ENCODE measurements around the gene PMCH.
"Not testable (repeated sequence)": the region's sequence is repeated elsewhere in the genome, so short reads cannot be mapped to it uniquely, and the experiment has no call there.

The PMCH gene, protein sequence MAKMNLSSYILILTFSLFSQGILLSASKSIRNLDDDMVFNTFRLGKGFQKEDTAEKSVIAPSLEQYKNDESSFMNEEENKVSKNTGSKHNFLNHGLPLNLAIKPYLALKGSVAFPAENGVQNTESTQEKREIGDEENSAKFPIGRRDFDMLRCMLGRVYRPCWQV

DNA sequence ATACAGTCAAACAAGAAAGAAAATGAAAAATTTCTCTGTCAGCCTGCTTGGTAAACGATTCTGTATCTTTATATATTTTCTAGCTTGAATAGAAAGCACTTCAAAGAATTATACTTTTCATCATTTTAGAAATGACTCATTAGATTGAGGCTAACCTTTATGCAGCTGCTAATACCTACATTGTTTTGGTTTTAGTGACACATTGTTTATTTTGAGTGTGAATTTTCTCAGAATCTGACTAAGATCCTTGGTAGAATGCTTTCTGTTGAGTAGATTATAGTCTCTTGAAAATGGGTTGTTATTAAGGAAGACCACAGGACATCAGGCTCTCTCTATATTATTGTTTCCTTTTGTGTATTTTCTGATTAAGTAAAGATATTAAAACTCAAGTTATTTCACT, at the start of gene PMCH:
TSS of gene PMCH (minus strand) at position 45 of the 400 bp plus-strand sequence. CDS start 63 bp downstream, outside the sequence.
- Histone ChIP-seq H3K4me3 (ENCODE audit: low read depth, low read length) (no peak within 1 kb of the TSS), H3K27me3 (ENCODE audit: insufficient read depth, low read length) (no peaks in the 10 kb centered on the region), H3K4me1 (ENCODE audit: control insufficient read depth, insufficient read depth, low read length, unreplicated experiment) (peaks cover 9% of the 10 kb centered on the region), H3K27ac (ENCODE audit: low read depth, low read length) (no peak within 1 kb of the TSS), H2AFZ (ENCODE audit: low read length, unreplicated experiment) (no peak within 1 kb of the TSS), H3K79me2 (ENCODE audit: control insufficient read depth, insufficient read depth, low read length, unreplicated experiment) (no peaks in the 10 kb centered on the region), H3K36me3 (ENCODE audit: insufficient read depth, low read length) (peaks cover 3% of the 10 kb centered on the region; the same call in 1 of the 2 replicates)

DNA sequence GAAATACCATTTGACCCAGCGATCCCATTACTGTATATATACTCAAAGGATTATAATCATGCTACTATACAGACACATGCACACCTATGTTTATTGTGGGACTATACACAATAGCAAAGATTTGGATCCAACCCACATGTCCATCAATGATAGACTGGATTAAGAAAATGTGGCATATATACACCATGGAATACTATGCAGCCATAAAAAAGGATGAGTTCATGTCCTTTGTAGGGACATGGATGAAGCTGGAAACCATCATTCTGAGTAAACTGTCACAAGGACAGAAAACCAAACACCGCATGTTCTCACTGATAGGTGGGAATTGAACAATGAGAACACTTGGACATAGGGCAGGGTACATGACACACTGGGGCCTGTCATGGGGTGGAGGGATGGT, 43.2 kb upstream of the PMCH start:
- not testable (repeated sequence) for H3K27ac ChIP-seq (ENCODE audit: low read depth, low read length); H3K27me3 ChIP-seq (ENCODE audit: insufficient read depth, low read length); H3K4me1 ChIP-seq (ENCODE audit: control insufficient read depth, insufficient read depth, low read length, unreplicated experiment); H3K4me3 ChIP-seq (ENCODE audit: low read depth, low read length); H3K79me2 ChIP-seq (ENCODE audit: control insufficient read depth, insufficient read depth, low read length, unreplicated experiment); H2AFZ ChIP-seq (ENCODE audit: low read length, unreplicated experiment); H3K36me3 ChIP-seq (ENCODE audit: insufficient read depth, low read length)

DNA sequence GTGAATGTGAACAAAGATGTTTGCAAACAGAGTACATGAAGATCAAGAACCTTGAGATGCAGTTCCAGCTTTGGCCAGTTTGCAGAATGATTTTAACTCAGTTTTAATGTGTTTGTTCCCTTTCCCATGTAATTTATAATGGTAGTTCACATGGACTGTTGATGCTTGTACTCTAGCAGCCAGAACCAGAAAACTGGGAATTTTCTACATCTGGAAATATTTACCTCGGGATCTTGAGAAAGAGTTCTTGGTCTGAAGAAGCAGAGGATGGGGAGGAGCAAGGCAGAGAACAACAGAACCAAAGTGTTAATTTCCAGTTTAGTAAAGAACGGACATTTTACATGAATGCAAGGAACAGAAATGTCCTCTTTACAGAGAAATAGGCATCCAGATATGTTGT, 37.0 kb upstream of the PMCH start:
- H3K4me3 ChIP-seq (ENCODE audit: low read depth, low read length): no peak overlapping the region
- no peaks in the 10 kb centered on the region for H3K79me2 ChIP-seq (ENCODE audit: control insufficient read depth, insufficient read depth, low read length, unreplicated experiment)
- H3K27me3 ChIP-seq (ENCODE audit: insufficient read depth, low read length): peaks cover 22% of the 10 kb centered on the region; the same call in 1 of the 2 replicates
- H3K27ac ChIP-seq (ENCODE audit: low read depth, low read length): no peak overlapping the region
- no peaks in the 10 kb centered on the region for H3K36me3 ChIP-seq (ENCODE audit: insufficient read depth, low read length)
- no peaks in the 10 kb centered on the region for H3K4me1 ChIP-seq (ENCODE audit: control insufficient read depth, insufficient read depth, low read length, unreplicated experiment)
- H2AFZ ChIP-seq (ENCODE audit: low read length, unreplicated experiment): no peak overlapping the region

DNA sequence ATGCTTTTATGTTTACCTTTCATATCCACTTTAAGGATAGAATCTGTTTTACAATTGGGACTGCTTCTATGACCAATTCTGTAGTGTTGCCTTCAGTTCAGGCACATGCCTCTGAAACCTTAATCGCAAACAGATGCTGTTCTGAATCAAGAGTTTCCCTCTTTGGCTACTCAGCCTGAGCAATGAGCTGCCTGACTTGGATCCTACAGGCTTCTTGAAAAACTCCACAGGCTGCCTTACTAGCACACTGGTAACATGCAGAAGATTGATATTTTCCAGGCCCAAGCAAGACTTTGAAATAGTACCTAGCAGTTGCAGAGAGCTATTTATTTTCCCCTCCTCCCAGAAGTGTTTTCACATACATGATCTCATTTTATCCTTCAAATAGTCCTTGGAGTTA, 34.8 kb upstream of the PMCH start:
- H3K36me3 ChIP-seq (ENCODE audit: insufficient read depth, low read length): no peaks in the 10 kb centered on the region
- H3K4me3 ChIP-seq (ENCODE audit: low read depth, low read length): no peak overlapping the region
- no peaks in the 10 kb centered on the region for H3K4me1 ChIP-seq (ENCODE audit: control insufficient read depth, insufficient read depth, low read length, unreplicated experiment)
- peaks cover 27% of the 10 kb centered on the region; the same call in 1 of the 2 replicates for H3K27me3 ChIP-seq (ENCODE audit: insufficient read depth, low read length)
- no peaks in the 10 kb centered on the region for H3K79me2 ChIP-seq (ENCODE audit: control insufficient read depth, insufficient read depth, low read length, unreplicated experiment)
- H2AFZ ChIP-seq (ENCODE audit: low read length, unreplicated experiment): no peak overlapping the region
- H3K27ac ChIP-seq (ENCODE audit: low read depth, low read length): no peak overlapping the region

DNA sequence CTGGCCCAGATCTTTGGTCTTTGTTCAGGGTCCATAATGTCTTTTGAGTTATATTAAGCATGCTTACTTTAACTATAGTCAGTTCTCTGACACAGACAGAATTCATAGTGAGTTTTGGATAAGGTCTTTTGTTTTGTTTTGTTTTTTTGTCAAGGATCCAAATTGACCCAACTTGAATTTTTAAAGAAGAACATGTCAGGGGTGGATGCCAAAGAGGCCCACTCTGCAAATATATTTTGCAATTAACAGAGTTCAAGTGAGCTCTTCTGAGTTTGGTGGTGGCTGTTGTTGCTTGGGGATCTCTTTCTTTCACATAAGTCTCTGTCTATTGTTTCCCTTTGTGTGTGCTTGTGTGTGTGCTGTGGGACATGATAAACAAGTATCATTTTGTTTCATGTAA, 34.4 kb upstream of the PMCH start:
- Histone ChIP-seq H3K27ac (ENCODE audit: low read depth, low read length) (no peak overlapping the region), H3K4me1 (ENCODE audit: control insufficient read depth, insufficient read depth, low read length, unreplicated experiment) (no peaks in the 10 kb centered on the region), H2AFZ (ENCODE audit: low read length, unreplicated experiment) (no peak overlapping the region), H3K4me3 (ENCODE audit: low read depth, low read length) (no peak overlapping the region), H3K27me3 (ENCODE audit: insufficient read depth, low read length) (peaks cover 27% of the 10 kb centered on the region; the same call in 1 of the 2 replicates), H3K36me3 (ENCODE audit: insufficient read depth, low read length) (no peaks in the 10 kb centered on the region), H3K79me2 (ENCODE audit: control insufficient read depth, insufficient read depth, low read length, unreplicated experiment) (no peaks in the 10 kb centered on the region)

DNA sequence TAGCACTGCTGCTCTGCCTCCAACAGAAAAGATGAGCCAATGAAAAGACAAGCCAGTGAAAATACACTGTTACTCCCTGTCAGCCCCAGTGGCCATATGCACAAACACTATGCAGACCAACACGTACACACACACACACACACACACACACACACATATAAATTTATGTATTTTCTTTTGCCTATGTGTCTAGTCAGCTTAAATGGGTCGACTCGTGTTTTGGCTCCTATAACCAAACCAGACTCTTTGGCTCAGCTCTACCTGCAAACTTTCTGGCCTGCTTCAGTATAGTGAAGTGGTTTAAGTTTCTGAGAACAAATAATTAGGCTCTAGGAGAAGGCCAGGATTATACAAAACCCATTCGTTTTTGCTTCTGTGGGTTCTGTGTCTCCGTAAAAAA, 30.3 kb upstream of the PMCH start:
- Histone ChIP-seq H3K27ac (ENCODE audit: low read depth, low read length) (no peak overlapping the region), H3K27me3 (ENCODE audit: insufficient read depth, low read length) (peaks cover 14% of the 10 kb centered on the region; the same call in 1 of the 2 replicates), H2AFZ (ENCODE audit: low read length, unreplicated experiment) (no peak overlapping the region), H3K4me1 (ENCODE audit: control insufficient read depth, insufficient read depth, low read length, unreplicated experiment) (no peaks in the 10 kb centered on the region), H3K4me3 (ENCODE audit: low read depth, low read length) (no peak overlapping the region), H3K79me2 (ENCODE audit: control insufficient read depth, insufficient read depth, low read length, unreplicated experiment) (no peaks in the 10 kb centered on the region), H3K36me3 (ENCODE audit: insufficient read depth, low read length) (no peaks in the 10 kb centered on the region)

DNA sequence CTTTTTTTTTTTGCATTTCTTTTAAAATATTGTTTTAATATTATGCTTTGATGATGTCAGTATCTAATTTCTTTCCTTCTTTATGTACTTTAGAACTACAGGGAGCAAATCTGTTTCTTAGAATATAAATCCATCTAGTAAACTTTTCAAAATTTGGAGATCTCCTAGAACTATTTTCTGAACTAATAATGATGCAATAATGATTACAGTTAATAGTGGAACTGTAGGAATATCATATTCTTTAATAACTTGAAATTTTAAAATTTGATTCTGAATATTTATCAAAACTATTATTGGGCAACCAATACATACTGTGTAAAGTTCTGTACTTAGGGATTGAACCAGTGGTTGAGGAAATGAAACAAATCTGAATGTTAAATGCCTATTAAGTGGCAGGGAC, 23.1 kb upstream of the PMCH start:
- Histone ChIP-seq H2AFZ (ENCODE audit: low read length, unreplicated experiment) (no peak overlapping the region), H3K79me2 (ENCODE audit: control insufficient read depth, insufficient read depth, low read length, unreplicated experiment) (no peaks in the 10 kb centered on the region), H3K27me3 (ENCODE audit: insufficient read depth, low read length) (no peaks in the 10 kb centered on the region), H3K27ac (ENCODE audit: low read depth, low read length) (no peak overlapping the region), H3K36me3 (ENCODE audit: insufficient read depth, low read length) (no peaks in the 10 kb centered on the region), H3K4me1 (ENCODE audit: control insufficient read depth, insufficient read depth, low read length, unreplicated experiment) (no peaks in the 10 kb centered on the region), H3K4me3 (ENCODE audit: low read depth, low read length) (no peak overlapping the region)

DNA sequence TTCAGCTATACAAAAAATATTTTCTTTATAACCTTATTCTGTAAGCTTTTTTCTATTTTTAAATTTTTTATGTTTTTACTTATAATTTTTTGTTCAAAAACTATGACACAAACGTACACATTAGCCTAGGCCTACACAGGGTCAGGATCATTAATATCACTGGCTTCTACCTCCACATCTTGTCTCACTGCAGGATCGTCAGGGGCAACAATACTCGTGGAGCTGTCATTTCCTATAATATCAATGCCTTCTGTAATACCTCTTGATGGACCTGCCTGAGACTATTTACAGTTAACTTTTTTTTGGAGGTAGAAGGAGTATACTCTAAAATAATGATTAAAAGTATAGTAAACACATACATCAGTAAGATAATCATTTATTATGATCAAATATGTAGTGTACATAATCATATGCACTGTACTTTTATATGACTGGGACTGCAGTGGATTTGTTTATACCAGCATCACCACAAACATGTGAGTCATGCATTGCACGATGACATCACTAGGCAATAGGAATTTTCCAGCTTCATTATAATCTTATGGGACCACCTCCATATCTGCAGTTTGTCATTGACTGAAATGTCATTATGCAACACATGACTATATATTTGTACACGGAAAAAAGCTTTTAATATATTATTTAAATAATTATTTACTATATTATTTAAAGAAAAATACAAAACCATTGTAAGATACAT, 18.5 kb upstream of the PMCH start:
- Histone ChIP-seq H2AFZ (ENCODE audit: low read length, unreplicated experiment) (no peak overlapping the region), H3K36me3 (ENCODE audit: insufficient read depth, low read length) (no peaks in the 10 kb centered on the region), H3K27me3 (ENCODE audit: insufficient read depth, low read length) (no peaks in the 10 kb centered on the region), H3K4me3 (ENCODE audit: low read depth, low read length) (no peak overlapping the region), H3K79me2 (ENCODE audit: control insufficient read depth, insufficient read depth, low read length, unreplicated experiment) (no peaks in the 10 kb centered on the region), H3K27ac (ENCODE audit: low read depth, low read length) (no peak overlapping the region), H3K4me1 (ENCODE audit: control insufficient read depth, insufficient read depth, low read length, unreplicated experiment) (no peaks in the 10 kb centered on the region)

DNA sequence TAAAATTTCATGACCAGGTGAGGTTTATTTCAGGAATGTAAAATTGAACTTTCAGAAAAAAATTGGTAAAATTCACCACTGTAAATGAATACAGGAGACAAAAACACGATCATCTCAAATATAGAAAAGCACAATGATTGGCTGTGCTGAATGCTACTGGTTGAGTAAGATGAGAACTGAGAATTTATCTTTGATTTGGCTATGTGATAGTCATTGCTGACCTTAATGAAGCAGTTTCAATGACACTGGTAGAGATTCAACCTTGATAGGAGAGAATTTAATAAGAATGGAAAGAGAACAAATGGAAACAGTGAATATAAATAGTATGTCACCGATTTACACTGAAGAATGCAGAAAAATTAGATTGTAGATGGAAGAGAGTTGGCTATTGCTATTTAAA, 6.4 kb upstream of the PMCH start:
- no peaks in the 10 kb centered on the region for H3K27me3 ChIP-seq (ENCODE audit: insufficient read depth, low read length)
- H3K4me1 ChIP-seq (ENCODE audit: control insufficient read depth, insufficient read depth, low read length, unreplicated experiment): no peaks in the 10 kb centered on the region
- H3K4me3 ChIP-seq (ENCODE audit: low read depth, low read length): no peak overlapping the region
- H3K36me3 ChIP-seq (ENCODE audit: insufficient read depth, low read length): peaks cover 24% of the 10 kb centered on the region; the same call in 1 of the 2 replicates
- H2AFZ ChIP-seq (ENCODE audit: low read length, unreplicated experiment): no peak overlapping the region
- H3K79me2 ChIP-seq (ENCODE audit: control insufficient read depth, insufficient read depth, low read length, unreplicated experiment): no peaks in the 10 kb centered on the region
- H3K27ac ChIP-seq (ENCODE audit: low read depth, low read length): no peak overlapping the region

DNA sequence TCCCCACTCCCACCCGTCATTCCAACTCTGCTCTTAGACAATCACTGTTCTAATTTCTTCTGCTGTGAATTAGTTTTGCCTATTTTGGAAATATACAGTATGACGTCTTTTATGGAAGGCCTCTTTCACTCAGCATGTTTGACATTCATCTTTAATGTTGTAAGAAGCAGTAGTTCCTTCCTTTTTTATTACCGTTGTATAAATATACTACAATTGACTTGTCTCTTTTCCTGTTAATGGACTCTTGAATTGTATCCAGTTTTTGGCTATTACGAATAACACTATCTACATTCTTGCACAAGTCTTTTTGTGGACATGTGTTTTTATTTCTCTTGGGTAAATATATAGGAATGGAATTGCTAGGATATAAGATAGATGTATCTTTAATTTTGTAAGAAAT, 4.9 kb upstream of the PMCH start:
- no peaks in the 10 kb centered on the region for H3K79me2 ChIP-seq (ENCODE audit: control insufficient read depth, insufficient read depth, low read length, unreplicated experiment)
- no peak overlapping the region for H3K4me3 ChIP-seq (ENCODE audit: low read depth, low read length)
- peaks cover 12% of the 10 kb centered on the region; the same call in 1 of the 2 replicates for H3K36me3 ChIP-seq (ENCODE audit: insufficient read depth, low read length)
- H2AFZ ChIP-seq (ENCODE audit: low read length, unreplicated experiment): no peak overlapping the region
- no peak overlapping the region for H3K27ac ChIP-seq (ENCODE audit: low read depth, low read length)
- no peaks in the 10 kb centered on the region for H3K27me3 ChIP-seq (ENCODE audit: insufficient read depth, low read length)
- peaks cover 6% of the 10 kb centered on the region for H3K4me1 ChIP-seq (ENCODE audit: control insufficient read depth, insufficient read depth, low read length, unreplicated experiment)

DNA sequence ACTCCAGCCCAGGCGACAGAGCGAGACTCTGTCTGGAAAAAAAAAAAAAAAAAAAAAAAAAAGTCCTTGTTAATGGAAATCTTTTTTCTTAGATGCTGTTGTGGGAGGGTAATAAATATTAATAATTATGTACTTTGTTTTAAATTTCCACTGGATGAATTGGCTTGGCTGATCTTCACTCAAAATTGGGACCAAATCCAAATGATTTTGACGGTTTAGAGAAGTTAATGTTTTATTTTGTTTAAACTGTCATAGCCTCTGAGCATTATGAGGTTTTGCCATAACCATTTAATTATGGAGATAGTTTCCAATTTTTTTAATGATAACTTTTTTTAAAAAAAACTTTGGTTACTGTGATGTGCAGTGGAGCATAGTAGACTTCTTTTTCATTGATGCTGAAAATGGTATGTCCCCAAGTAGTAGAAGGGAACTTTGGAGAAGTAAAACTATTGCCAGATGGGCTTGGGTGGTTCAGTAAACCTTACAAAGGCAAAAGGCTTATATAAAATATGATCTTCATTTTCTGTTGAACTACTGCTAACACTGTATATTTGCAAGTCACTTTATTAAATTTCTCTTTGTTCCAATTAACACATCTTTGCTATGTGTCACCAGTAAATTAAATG, 3.9 kb upstream of the PMCH start:
- H3K4me3 ChIP-seq (ENCODE audit: low read depth, low read length): no peak overlapping the region
- peaks cover 9% of the 10 kb centered on the region for H3K4me1 ChIP-seq (ENCODE audit: control insufficient read depth, insufficient read depth, low read length, unreplicated experiment)
- no peaks in the 10 kb centered on the region for H3K27me3 ChIP-seq (ENCODE audit: insufficient read depth, low read length)
- H3K36me3 ChIP-seq (ENCODE audit: insufficient read depth, low read length): peaks cover 5% of the 10 kb centered on the region; the same call in 1 of the 2 replicates
- no peaks in the 10 kb centered on the region for H3K79me2 ChIP-seq (ENCODE audit: control insufficient read depth, insufficient read depth, low read length, unreplicated experiment)
- no peak overlapping the region for H3K27ac ChIP-seq (ENCODE audit: low read depth, low read length)
- no peak overlapping the region for H2AFZ ChIP-seq (ENCODE audit: low read length, unreplicated experiment)

Data from ACC112 (cell line).